Prostate gland (tissue), 2 donors: ENCODE data around the gene ADD3. TPM values are rescaled to one million over a fixed set of nuclear protein-coding genes. Genes with fewer than 3 reads are reported as not detected.
A peak's percentile ranks its signal among the peaks of the same experiment; 100 is the strongest.
"Not testable (repeated sequence)": the region's sequence is repeated elsewhere in the genome, so short reads cannot be mapped to it uniquely, and the experiment has no call there.

Experiments
- DNase-seq: peaks from one replicate; pipeline ENCODE4 v3.0.0-alpha.2; 2019; ENCODE audit warnings: low spot score
- H3K27ac ChIP-seq, 2 donors: fragments of 200-600 bp; sonication (generic); 2 replicates each; pipeline ENCODE4 v1.5.1; 2017 to 2019
- H3K27me3 ChIP-seq: fragments of 200-600 bp; sonication (generic); replicated peaks from 2 replicates; pipeline ENCODE4 v1.5.1; 2019; ENCODE audit not compliant: insufficient read depth
- H3K36me3 ChIP-seq, 2 donors: fragments of 200-600 bp; sonication (generic); 1 replicate in 1 of 2; 2 replicates in 1 of 2; pipeline versions ENCODE4 v1.5.1 to v1.8.1; 2017 to 2019
- H3K4me1 ChIP-seq: fragments of 200-600 bp; sonication (generic); replicated peaks from 2 replicates; pipeline ENCODE4 v1.5.1; 2019
- H3K4me3 ChIP-seq, 2 donors: fragments of 200-600 bp; sonication (generic); 2 replicates each; pipeline ENCODE4 v1.5.1; 2017 to 2019
- H3K9me3 ChIP-seq: fragments of 200-600 bp; sonication (generic); 2 replicates; pipeline ENCODE4 v1.5.1; 2017
- CTCF ChIP-seq, 4 experiments: fragments of 200-600 bp in 2 of 4; fragments of 450-650 bp in 2 of 4; sonication (generic) in 2 of 4; IDR thresholded peaks; 1 replicate in 3 of 4; 2 replicates in 1 of 4; pipeline ENCODE4 v1.5.1; 2016 to 2019; ENCODE audit warnings: antibody characterized with exemption in 4 of 4, mild to moderate bottlenecking in 2 of 4, moderate library complexity in 2 of 4
- POLR2A ChIP-seq: fragments of 450-650 bp; IDR thresholded peaks from one replicate; pipeline ENCODE4 v1.6.1; 2016; ENCODE audit warnings: antibody characterized with exemption, mild to moderate bottlenecking
- POLR2AphosphoS5 ChIP-seq: sonication (generic); formaldehyde crosslinking; IDR thresholded peaks from one replicate; pipeline ENCODE4 v1.6.1; 2017; ENCODE audit warnings: antibody characterized with exemption
- WGBS: methylation state at CpG from one replicate; pipeline ENCODE4 v1.1.5; 2018; 5-methylcytosine and 5-hydroxymethylcytosine counted together
- intact Hi-C: fragments of 100-400 bp; cut with DNase I; formaldehyde crosslinking; loops from one replicate; pipeline ENCODE4 v1.14.2; 2022
- total RNA-seq, 2 donors: library from RNA; depleted of rRNA; stranded (reverse); fragments of >200 nt; gene quantifications; one replicate each; pipeline ENCODE4 v1.1.0, GENCODE V29; 2016

The ADD3 gene
- total RNA-seq, 2 donors from 2014 or later, result 76.4 to 127 TPM

DNA sequence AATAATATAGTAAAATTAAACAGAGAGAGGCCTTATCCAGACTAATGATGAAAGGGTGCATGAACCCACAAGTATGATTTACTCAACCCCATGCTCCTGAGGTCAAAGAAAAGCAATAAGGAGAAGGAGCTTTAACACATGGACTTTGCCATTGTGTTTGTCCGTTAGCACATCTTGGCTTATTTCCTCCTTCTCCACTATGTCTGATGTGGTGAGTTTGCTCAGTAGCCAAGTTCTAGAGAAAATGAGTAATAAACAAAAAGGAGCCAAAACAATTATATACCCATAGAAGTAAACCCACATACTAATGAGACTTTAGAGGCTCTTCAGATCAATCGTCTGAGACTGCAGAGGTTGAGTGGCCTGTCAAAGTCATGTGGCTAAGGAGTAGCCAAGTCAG, 26.1 kb upstream of the ADD3 start:
- Histone ChIP-seq H3K27me3 (no peaks in the 10 kb centered on the region), H3K27ac (no peak overlapping the region), H3K4me1 (no peaks in the 10 kb centered on the region), H3K9me3 (no peaks in the 10 kb centered on the region), H3K4me3 (no peak overlapping the region), H3K36me3 (no peaks in the 10 kb centered on the region)
- WGBS, result 75% methylated on average over 2 of the region's 2 CpGs
- no peak for TF ChIP-seq CTCF (IDR thresholded peaks at IDR 0.05)
- TF ChIP-seq POLR2A, result no peak
- TF ChIP-seq POLR2AphosphoS5, result no peak
- no peak for DNase-seq
- intact Hi-C loops, result no loop called here

GRCh38 chr10:109982123-109982522, 25.7 kb upstream of the ADD3 start:
- no peak for DNase-seq
- TF ChIP-seq POLR2A (no peak), POLR2AphosphoS5 (no peak), CTCF (IDR thresholded peaks at IDR 0.05) (no peak)
- Histone ChIP-seq H3K4me3 (no peak overlapping the region), H3K27ac (no peak overlapping the region), H3K27me3 (no peaks in the 10 kb centered on the region), H3K36me3 (no peaks in the 10 kb centered on the region), H3K9me3 (no peaks in the 10 kb centered on the region), H3K4me1 (no peaks in the 10 kb centered on the region)
- 77% methylated on average over 3 of the region's 3 CpGs for WGBS
- intact Hi-C loops, result no loop called here

- intact Hi-C loops, result no loop called here
- H3K36me3 ChIP-seq, result no peaks in the 10 kb centered on the region
These were observed 25.0 kb upstream of the ADD3 start for GRCh38 chr10:109982812-109983211.

GRCh38 chr10:109984013-109984412, 23.8 kb upstream of the ADD3 start:
- H3K4me1 ChIP-seq, result no peaks in the 10 kb centered on the region
- intact Hi-C loops, result no loop called here
- TF ChIP-seq CTCF (IDR thresholded peaks at IDR 0.05), result no peak
- no peak overlapping the region for H3K4me3 ChIP-seq
- no peaks in the 10 kb centered on the region for H3K36me3 ChIP-seq
- no peak overlapping the region for H3K27ac ChIP-seq
- WGBS, result 55% methylated on average over 2 of the region's 2 CpGs
- H3K9me3 ChIP-seq, result no peaks in the 10 kb centered on the region
- no peaks in the 10 kb centered on the region for H3K27me3 ChIP-seq
- DNase-seq, result no peak

More at GRCh38 chr10:109982812-109983211, 25.0 kb upstream of the ADD3 start:
- 84% methylated on average over 1 of the region's 1 CpG for WGBS
- H3K4me1 ChIP-seq, result no peaks in the 10 kb centered on the region
- no peaks in the 10 kb centered on the region for H3K27me3 ChIP-seq
- no peaks in the 10 kb centered on the region for H3K9me3 ChIP-seq
- TF ChIP-seq POLR2A (no peak), POLR2AphosphoS5 (no peak), CTCF (IDR thresholded peaks at IDR 0.05) (no peak)
- DNase-seq, result no peak
- no peak overlapping the region for H3K27ac ChIP-seq
- H3K4me3 ChIP-seq, result no peak overlapping the region

DNA sequence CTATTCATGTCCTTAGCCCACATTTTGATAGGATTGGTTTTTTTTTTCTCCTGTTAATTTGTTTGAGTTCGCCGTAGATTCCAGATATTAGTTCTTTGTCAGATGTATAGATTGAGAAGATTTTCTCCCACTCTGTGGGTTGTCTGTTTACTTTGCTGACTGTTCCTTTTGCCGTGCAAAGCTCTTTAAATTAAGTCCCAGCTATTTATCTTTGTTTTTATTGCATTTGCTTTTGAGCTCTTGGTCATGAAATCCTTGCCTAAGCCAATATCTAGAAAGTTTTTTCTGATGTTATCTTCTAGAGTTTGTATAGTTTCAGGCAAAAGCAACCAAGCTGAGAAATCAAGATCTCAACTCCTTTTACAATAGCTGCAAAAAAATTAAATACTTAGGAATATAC, 22.0 kb upstream of the ADD3 start:
- H3K36me3 ChIP-seq, intact Hi-C loops, H3K27ac ChIP-seq, H3K4me3 ChIP-seq, H3K9me3 ChIP-seq, H3K4me1 ChIP-seq, H3K27me3 ChIP-seq, DNase-seq: not testable (repeated sequence)
- WGBS, result 44% methylated on average over 3 of the region's 3 CpGs
- peak; percentile 30 for TF ChIP-seq POLR2AphosphoS5
